ENCODE data around the gene GPC1. TPM values are rescaled to one million over a fixed set of nuclear protein-coding genes. Genes with fewer than 3 reads are reported as not detected.

GPC1 gene
- total and polyA plus RNA-seq, 2 donors (not counting 3 experiments of a cell fraction or from before 2014, with no cell fraction given): 9.6 to 31.1 TPM

DNA sequence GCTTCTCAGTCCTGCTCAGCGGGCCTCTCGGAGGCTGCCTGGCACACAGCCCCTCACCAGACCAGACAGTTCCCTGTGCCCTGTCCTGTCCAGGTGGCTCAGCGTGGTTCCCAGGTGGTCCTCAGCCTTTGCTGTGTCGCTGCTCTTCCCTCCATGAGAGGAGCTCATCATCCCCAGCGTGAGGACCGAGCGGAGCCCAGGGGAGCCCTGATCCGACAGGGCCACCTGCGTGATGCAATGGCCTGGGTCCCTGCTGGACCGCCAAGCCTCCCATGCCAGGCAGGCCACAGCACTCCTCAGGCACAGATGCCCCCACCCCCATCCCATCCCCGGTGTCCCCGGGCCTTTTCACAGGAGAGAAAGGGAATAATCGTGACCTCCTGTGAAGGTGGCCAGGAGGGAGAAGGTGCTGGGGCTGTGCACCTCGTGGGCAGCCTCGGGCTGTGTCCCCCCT, 4.3 kb downstream of the GPC1 start:
- no peaks in the 10 kb centered on the region for H3K4me1 ChIP-seq (ENCODE audit: control insufficient read depth, extremely low read depth, insufficient read depth, low read length)
- H3K4me2 ChIP-seq (ENCODE audit: insufficient read depth, low read length): no peak overlapping the region
- H3K79me2 ChIP-seq (ENCODE audit: control insufficient read depth, insufficient read depth, low read length): no peaks in the 10 kb centered on the region
- ChIA-PET POLR2A (no interaction called here), CTCF (interaction anchor here (0.9 to 2.4 kb wide), 2 partner anchors 205 to 208 kb away, joined by 3 to 16 read pairs; no protein-coding TSS in a partner anchor)
- peaks cover 7 to 15% of the 10 kb centered on the region in 2 experiments for H3K27me3 ChIP-seq (ENCODE audit: control insufficient read depth in 2 of 2, insufficient read depth in 2 of 2, low read length in 2 of 2)
- FAIRE-seq (no peak), DNase-seq (ENCODE audit: low read depth, low spot score) (no peak)
- intact Hi-C loops (cut with micrococcal nuclease) (loop anchor here (2.0 to 5.0 kb wide), 4 partner anchors 128 to 393 kb away; partner anchors contain the start of gene RNPEPL1), dilution Hi-C loops (cut with MboI; ENCODE audit: extremely low pct_ligation_motif_present, low sequenced_read_pairs) (no loop called here)
- TF ChIP-seq MYC (IDR thresholded peaks at IDR 0.05; ENCODE audit: low read depth, low read length) (no peak), EZH2 (IDR thresholded peaks at IDR 0.05; ENCODE audit: borderline replicate concordance, low read depth, low read length, severe bottlenecking) (no peak), POLR2AphosphoS5 (IDR thresholded peaks at IDR 0.05; ENCODE audit: insufficient read depth, low read depth, low read length) (no peak), POLR2A (IDR thresholded peaks at IDR 0.05; ENCODE audit: low read depth, low read length) (no peak), JUN (IDR thresholded peaks at IDR 0.05; ENCODE audit: borderline replicate concordance, insufficient read depth, insufficient read length, low read depth) (no peak), GATA2 (IDR thresholded peaks at IDR 0.05; ENCODE audit: insufficient read depth, insufficient read length, low read depth, low read length) (no peak), FOS (IDR thresholded peaks at IDR 0.05; ENCODE audit: borderline replicate concordance, insufficient read depth, low read length) (no peak)
- TF ChIP-seq, protein P1, sequence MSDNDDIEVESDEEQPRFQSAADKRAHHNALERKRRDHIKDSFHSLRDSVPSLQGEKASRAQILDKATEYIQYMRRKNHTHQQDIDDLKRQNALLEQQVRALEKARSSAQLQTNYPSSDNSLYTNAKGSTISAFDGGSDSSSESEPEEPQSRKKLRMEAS (IDR thresholded peaks at IDR 0.05; ENCODE audit: insufficient read depth, insufficient read length): no peak
- TF ChIP-seq, protein P2, sequence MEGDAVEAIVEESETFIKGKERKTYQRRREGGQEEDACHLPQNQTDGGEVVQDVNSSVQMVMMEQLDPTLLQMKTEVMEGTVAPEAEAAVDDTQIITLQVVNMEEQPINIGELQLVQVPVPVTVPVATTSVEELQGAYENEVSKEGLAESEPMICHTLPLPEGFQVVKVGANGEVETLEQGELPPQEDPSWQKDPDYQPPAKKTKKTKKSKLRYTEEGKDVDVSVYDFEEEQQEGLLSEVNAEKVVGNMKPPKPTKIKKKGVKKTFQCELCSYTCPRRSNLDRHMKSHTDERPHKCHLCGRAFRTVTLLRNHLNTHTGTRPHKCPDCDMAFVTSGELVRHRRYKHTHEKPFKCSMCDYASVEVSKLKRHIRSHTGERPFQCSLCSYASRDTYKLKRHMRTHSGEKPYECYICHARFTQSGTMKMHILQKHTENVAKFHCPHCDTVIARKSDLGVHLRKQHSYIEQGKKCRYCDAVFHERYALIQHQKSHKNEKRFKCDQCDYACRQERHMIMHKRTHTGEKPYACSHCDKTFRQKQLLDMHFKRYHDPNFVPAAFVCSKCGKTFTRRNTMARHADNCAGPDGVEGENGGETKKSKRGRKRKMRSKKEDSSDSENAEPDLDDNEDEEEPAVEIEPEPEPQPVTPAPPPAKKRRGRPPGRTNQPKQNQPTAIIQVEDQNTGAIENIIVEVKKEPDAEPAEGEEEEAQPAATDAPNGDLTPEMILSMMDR (IDR thresholded peaks at IDR 0.05; ENCODE audit: extremely low read depth in 1 of 2, insufficient read depth in 1 of 2, low read depth in 1 of 2, low read length in 2 of 2): no peak
- H2AFZ ChIP-seq (ENCODE audit: low read depth, low read length): no peak overlapping the region
- BruUV-seq (replicated peaks): no TSS peak
- no peaks in the 10 kb centered on the region for H3K9me1 ChIP-seq (replicated peaks; ENCODE audit: control insufficient read depth, extremely low read depth, insufficient read depth, low read length)
- no peak overlapping the region for H3K9ac ChIP-seq (replicated peaks; ENCODE audit: extremely low read depth, insufficient read depth, low read length)
- H3K36me3 ChIP-seq (ENCODE audit: control insufficient read depth in 2 of 2, extremely low read depth in 1 of 2, insufficient read depth in 2 of 2, low read length in 2 of 2): no peaks in the 10 kb centered on the region
- H3K9me3 ChIP-seq (replicated peaks; ENCODE audit: control insufficient read depth, insufficient read depth, low read length): no peaks in the 10 kb centered on the region
- H3K27ac ChIP-seq (ENCODE audit: insufficient read depth, low read depth, low read length): no peak overlapping the region
- no peaks in the 10 kb centered on the region for H4K20me1 ChIP-seq (replicated peaks; ENCODE audit: control insufficient read depth, extremely low read depth, insufficient read depth, low read length)
- no peak overlapping the region for H3K4me3 ChIP-seq (replicated peaks in 1 of 3; ENCODE audit: insufficient read depth in 1 of 3, low read depth in 1 of 3, low read length in 3 of 3)
